ENCODE data around the gene AGFG1. TPM values are rescaled to one million over a fixed set of nuclear protein-coding genes. Genes with fewer than 3 reads are reported as not detected.

AGFG1 gene
- total RNA-seq, 4 donors from 2014 or later = 55.1 to 75.6 (median 61.5) TPM

GRCh38 chr2:227576812-227577211, 104.9 kb downstream of the AGFG1 start:
- in situ Hi-C loops (cut with MboI; ENCODE audit: low sequenced_read_pairs in 4 of 4) (no loop called here), intact Hi-C loops (cut with DNase I; ENCODE audit: low total_unique reads) (no loop called here)
- ATAC-seq (no peak), DNase-seq (no peak)
- Histone ChIP-seq H3K27ac (no peak overlapping the region), H3K4me1 (no peaks in the 10 kb centered on the region), H3K4me3 (no peak overlapping the region), H3K9me3 (no peaks in the 10 kb centered on the region), H3K27me3 (no peaks in the 10 kb centered on the region), H3K36me3 (no peaks in the 10 kb centered on the region)
- TF ChIP-seq CTCF (IDR thresholded peaks at IDR 0.05 in 4 of 5, conservative IDR thresholded peaks at IDR 0.05 in 1 of 5) (no peak), POLR2A (IDR thresholded peaks at IDR 0.05) (no peak)

- Histone ChIP-seq H3K27ac (no peak overlapping the region), H3K36me3 (no peaks in the 10 kb centered on the region), H3K27me3 (no peaks in the 10 kb centered on the region), H3K4me3 (no peak overlapping the region), H3K9me3 (no peaks in the 10 kb centered on the region), H3K4me1 (no peaks in the 10 kb centered on the region)
- no peak for ATAC-seq
- in situ Hi-C loops (cut with MboI; ENCODE audit: low sequenced_read_pairs in 4 of 4) = no loop called here
- DNase-seq = no peak
- TF ChIP-seq POLR2A (IDR thresholded peaks at IDR 0.05) (no peak), CTCF (IDR thresholded peaks at IDR 0.05 in 4 of 5, conservative IDR thresholded peaks at IDR 0.05 in 1 of 5) (no peak)
- intact Hi-C loops (cut with DNase I; ENCODE audit: low total_unique reads) = no loop called here
These were observed 105.6 kb downstream of the AGFG1 start for GRCh38 chr2:227577555-227577954.

- Histone ChIP-seq H3K4me3 (no peak overlapping the region), H3K4me1 (no peaks in the 10 kb centered on the region), H3K36me3 (no peaks in the 10 kb centered on the region), H3K27ac (no peak overlapping the region), H3K9me3 (no peaks in the 10 kb centered on the region), H3K27me3 (no peaks in the 10 kb centered on the region)
- intact Hi-C loops (cut with DNase I; ENCODE audit: low total_unique reads) = no loop called here
- ATAC-seq (no peak), DNase-seq (no peak)
- in situ Hi-C loops (cut with MboI; ENCODE audit: low sequenced_read_pairs in 4 of 4) = no loop called here
- TF ChIP-seq CTCF (IDR thresholded peaks at IDR 0.05 in 4 of 5, conservative IDR thresholded peaks at IDR 0.05 in 1 of 5) = no peak
- no peak for TF ChIP-seq POLR2A (IDR thresholded peaks at IDR 0.05)
These were observed 106.7 kb downstream of the AGFG1 start for GRCh38 chr2:227578642-227579041.

GRCh38 chr2:227579791-227580190, 107.8 kb downstream of the AGFG1 start:
- intact Hi-C loops (cut with DNase I; ENCODE audit: low total_unique reads) (no loop called here), in situ Hi-C loops (cut with MboI; ENCODE audit: low sequenced_read_pairs in 4 of 4) (no loop called here)
- H3K27ac ChIP-seq = no peak overlapping the region
- no peaks in the 10 kb centered on the region for H3K36me3 ChIP-seq
- no peak for DNase-seq
- H3K9me3 ChIP-seq = no peaks in the 10 kb centered on the region
- no peak for TF ChIP-seq POLR2A (IDR thresholded peaks at IDR 0.05)
- TF ChIP-seq CTCF (IDR thresholded peaks at IDR 0.05 in 4 of 5, conservative IDR thresholded peaks at IDR 0.05 in 1 of 5) = no peak
- ATAC-seq = no peak
- H3K4me3 ChIP-seq = no peak overlapping the region
- H3K27me3 ChIP-seq = no peaks in the 10 kb centered on the region
- H3K4me1 ChIP-seq = no peaks in the 10 kb centered on the region

- Histone ChIP-seq H3K4me3 (no peak overlapping the region), H3K27me3 (no peaks in the 10 kb centered on the region), H3K36me3 (no peaks in the 10 kb centered on the region), H3K27ac (no peak overlapping the region), H3K9me3 (no peaks in the 10 kb centered on the region), H3K4me1 (no peaks in the 10 kb centered on the region)
- DNase-seq (no peak), ATAC-seq (no peak)
- TF ChIP-seq POLR2A (IDR thresholded peaks at IDR 0.05) (no peak), CTCF (IDR thresholded peaks at IDR 0.05 in 4 of 5, conservative IDR thresholded peaks at IDR 0.05 in 1 of 5) (no peak)
- intact Hi-C loops (cut with DNase I; ENCODE audit: low total_unique reads) (no loop called here), in situ Hi-C loops (cut with MboI; ENCODE audit: low sequenced_read_pairs in 4 of 4) (no loop called here)
These were observed 110.4 kb downstream of the AGFG1 start for GRCh38 chr2:227582369-227582768.

All from gastrocnemius medialis (tissue), 4 donors.